MM.1S (cell line): ENCODE results near the gene RNF180.

Experiments used
- DNase-seq: peaks from one replicate; pipeline ENCODE4 v3.0.0-alpha.2; 2015
- H2AFZ ChIP-seq: fragments of 300-600 bp; sonication (generic); 2 replicates; pipeline ENCODE4 v1.6.0; 2016; ENCODE audit warnings: antibody characterized with exemption, low read length
- H3F3A ChIP-seq: fragments of 300-600 bp; sonication (generic); 2 replicates; pipeline ENCODE4 v1.6.1; 2016; ENCODE audit warnings: mild to moderate bottlenecking, antibody characterized with exemption, low read length, moderate library complexity, mixed read lengths; ENCODE audit not compliant: insufficient read depth
- H3K27ac ChIP-seq: fragments of 300-600 bp; sonication (generic); 2 replicates; pipeline ENCODE4 v1.5.1; 2016; ENCODE audit warnings: mild to moderate bottlenecking, low read length
- H3K27me3 ChIP-seq: fragments of 300-600 bp; sonication (generic); replicated peaks from 2 replicates; pipeline ENCODE4 v1.6.0; 2016; ENCODE audit warnings: low read length; ENCODE audit not compliant: insufficient read depth
- H3K36me3 ChIP-seq: fragments of 300-600 bp; sonication (generic); replicated peaks from 2 replicates; pipeline ENCODE4 v1.6.1; 2016; ENCODE audit warnings: mild to moderate bottlenecking, low read length, mixed read lengths; ENCODE audit not compliant: insufficient read depth
- H3K4me1 ChIP-seq: fragments of 300-600 bp; sonication (generic); 2 replicates; pipeline ENCODE4 v1.6.1; 2016; ENCODE audit warnings: low read length, mixed read lengths
- H3K4me2 ChIP-seq: fragments of 300-600 bp; sonication (generic); 2 replicates; pipeline ENCODE4 v1.6.0; 2016; ENCODE audit warnings: low read depth, low read length
- H3K4me3 ChIP-seq: fragments of 300-600 bp; sonication (generic); 2 replicates; pipeline ENCODE4 v1.5.1; 2016; ENCODE audit warnings: low read length, mixed read lengths
- H3K79me2 ChIP-seq: fragments of 300-600 bp; sonication (generic); 2 replicates; pipeline ENCODE4 v1.6.1; 2016; ENCODE audit warnings: mixed run types, low read length, mixed read lengths
- H3K9ac ChIP-seq: fragments of 300-600 bp; sonication (generic); 2 replicates; pipeline ENCODE4 v1.6.1; 2016; ENCODE audit warnings: low read length, mixed read lengths
- H3K9me2 ChIP-seq: fragments of 300-600 bp; sonication (generic); replicated peaks from 2 replicates; pipeline ENCODE4 v1.6.1; 2016; ENCODE audit warnings: mild to moderate bottlenecking, low read length, mixed read lengths; ENCODE audit not compliant: insufficient read depth
- H3K9me3 ChIP-seq: fragments of 300-600 bp; sonication (generic); replicated peaks from 2 replicates; pipeline ENCODE4 v1.6.1; 2016; ENCODE audit warnings: mild to moderate bottlenecking, low read length, mixed read lengths; ENCODE audit not compliant: insufficient read depth
- H4K20me1 ChIP-seq: fragments of 300-600 bp; sonication (generic); 2 replicates; pipeline ENCODE4 v1.6.1; 2016; ENCODE audit warnings: mild to moderate bottlenecking, low read length, moderate library complexity, mixed read lengths; ENCODE audit not compliant: insufficient read depth
- EZH2 ChIP-seq: fragments of 300-600 bp; sonication (generic); optimal IDR thresholded peaks from 2 replicates; pipeline ENCODE3; 2017; ENCODE audit warnings: low read depth, mild to moderate bottlenecking, antibody characterized with exemption, low read length, mixed read lengths
- EZH2phosphoT487 ChIP-seq: fragments of 300-600 bp; sonication (generic); IDR thresholded peaks from 2 replicates; pipeline ENCODE4 v1.6.1; 2018; ENCODE audit warnings: antibody characterized with exemption, low read length
- TF ChIP-seq, protein P1 (sequence below): fragments of 300-600 bp; sonication (generic); IDR thresholded peaks from 2 replicates; pipeline ENCODE4 v1.5.1; 2016; ENCODE audit warnings: antibody characterized with exemption, low read length, mixed read lengths

The RNF180 gene

DNA sequence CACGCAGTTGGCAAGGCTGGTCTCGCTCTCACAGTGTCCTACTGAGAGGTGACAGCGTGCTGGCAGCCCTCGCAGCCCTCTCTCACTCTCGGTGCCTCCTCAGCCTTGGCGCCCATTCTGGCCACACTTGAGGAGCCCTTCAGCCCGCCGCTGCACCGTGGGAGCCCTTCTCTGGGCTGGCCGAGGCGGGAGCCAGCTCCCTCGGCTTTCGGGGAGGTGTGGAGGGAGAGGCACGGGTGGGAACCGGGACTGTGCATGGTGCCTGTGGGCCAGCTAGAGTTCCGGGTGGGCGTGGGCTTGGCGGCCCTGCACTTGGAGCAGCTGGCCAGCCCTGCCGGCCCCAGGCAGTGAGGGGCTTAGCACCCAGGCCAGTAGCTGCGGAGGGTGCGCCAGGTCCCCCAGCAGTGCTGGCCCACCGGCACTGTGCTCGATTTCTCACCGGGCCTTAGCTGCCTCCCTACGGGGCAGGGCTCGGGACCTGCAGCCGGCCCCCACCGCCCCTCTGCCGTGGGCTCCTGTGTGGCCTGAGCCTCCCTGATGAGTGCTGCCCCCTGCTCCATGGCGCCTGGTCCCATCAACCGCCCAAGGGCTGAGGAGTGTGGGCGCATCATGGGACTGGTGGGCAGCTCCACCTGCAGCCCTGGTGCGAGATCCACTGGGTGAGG is 15.7 kb upstream of the RNF180 start:
- TF ChIP-seq EZH2 (no peak), EZH2phosphoT487 (no peak)
- TF ChIP-seq, protein P1, sequence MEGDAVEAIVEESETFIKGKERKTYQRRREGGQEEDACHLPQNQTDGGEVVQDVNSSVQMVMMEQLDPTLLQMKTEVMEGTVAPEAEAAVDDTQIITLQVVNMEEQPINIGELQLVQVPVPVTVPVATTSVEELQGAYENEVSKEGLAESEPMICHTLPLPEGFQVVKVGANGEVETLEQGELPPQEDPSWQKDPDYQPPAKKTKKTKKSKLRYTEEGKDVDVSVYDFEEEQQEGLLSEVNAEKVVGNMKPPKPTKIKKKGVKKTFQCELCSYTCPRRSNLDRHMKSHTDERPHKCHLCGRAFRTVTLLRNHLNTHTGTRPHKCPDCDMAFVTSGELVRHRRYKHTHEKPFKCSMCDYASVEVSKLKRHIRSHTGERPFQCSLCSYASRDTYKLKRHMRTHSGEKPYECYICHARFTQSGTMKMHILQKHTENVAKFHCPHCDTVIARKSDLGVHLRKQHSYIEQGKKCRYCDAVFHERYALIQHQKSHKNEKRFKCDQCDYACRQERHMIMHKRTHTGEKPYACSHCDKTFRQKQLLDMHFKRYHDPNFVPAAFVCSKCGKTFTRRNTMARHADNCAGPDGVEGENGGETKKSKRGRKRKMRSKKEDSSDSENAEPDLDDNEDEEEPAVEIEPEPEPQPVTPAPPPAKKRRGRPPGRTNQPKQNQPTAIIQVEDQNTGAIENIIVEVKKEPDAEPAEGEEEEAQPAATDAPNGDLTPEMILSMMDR = no peak
- no peaks in the 10 kb centered on the region for H3K9me3 ChIP-seq
- no peaks in the 10 kb centered on the region for H3K9me2 ChIP-seq
- DNase-seq = no peak
- no peaks in the 10 kb centered on the region for H3K79me2 ChIP-seq
- no peaks in the 10 kb centered on the region for H3K36me3 ChIP-seq
- no peak overlapping the region for H3K27ac ChIP-seq
- no peak overlapping the region for H3K4me2 ChIP-seq
- no peaks in the 10 kb centered on the region for H3F3A ChIP-seq
- H3K4me3 ChIP-seq = no peak overlapping the region
- no peak overlapping the region for H3K9ac ChIP-seq
- no peaks in the 10 kb centered on the region for H3K4me1 ChIP-seq
- H2AFZ ChIP-seq = no peak overlapping the region
- no peaks in the 10 kb centered on the region for H4K20me1 ChIP-seq
- no peaks in the 10 kb centered on the region for H3K27me3 ChIP-seq

DNA sequence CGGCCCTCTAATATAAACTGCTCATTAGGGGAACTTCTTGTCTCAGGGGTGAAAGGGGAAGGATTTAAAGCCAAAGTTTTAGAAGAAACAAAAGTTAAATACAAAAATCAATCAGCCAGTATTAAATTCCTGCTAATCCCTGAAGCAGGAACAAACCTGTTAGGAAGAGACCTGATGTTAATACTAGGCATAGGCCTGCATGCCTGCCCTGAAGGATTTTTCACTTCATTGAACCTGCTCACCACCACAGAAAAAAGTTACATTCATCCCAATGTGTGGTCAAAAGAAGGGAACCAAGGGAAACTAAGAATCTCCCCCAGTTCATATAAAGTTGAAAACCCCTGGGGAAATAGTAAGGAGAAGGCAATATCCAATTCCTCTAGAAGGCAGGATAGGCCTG is 9.4 kb upstream of the RNF180 start:
- Histone ChIP-seq H3K4me2 (no peak overlapping the region), H2AFZ (no peak overlapping the region), H3K27ac (no peak overlapping the region), H4K20me1 (no peaks in the 10 kb centered on the region), H3K4me1 (no peaks in the 10 kb centered on the region), H3K9me2 (no peaks in the 10 kb centered on the region), H3K4me3 (no peak overlapping the region), H3K27me3 (no peaks in the 10 kb centered on the region), H3K79me2 (no peaks in the 10 kb centered on the region), H3K36me3 (no peaks in the 10 kb centered on the region), H3K9me3 (no peaks in the 10 kb centered on the region), H3F3A (no peaks in the 10 kb centered on the region), H3K9ac (no peak overlapping the region)
- DNase-seq = no peak
- no peak for TF ChIP-seq EZH2
- TF ChIP-seq, protein P1 = no peak
- TF ChIP-seq EZH2phosphoT487 = no peak

DNA sequence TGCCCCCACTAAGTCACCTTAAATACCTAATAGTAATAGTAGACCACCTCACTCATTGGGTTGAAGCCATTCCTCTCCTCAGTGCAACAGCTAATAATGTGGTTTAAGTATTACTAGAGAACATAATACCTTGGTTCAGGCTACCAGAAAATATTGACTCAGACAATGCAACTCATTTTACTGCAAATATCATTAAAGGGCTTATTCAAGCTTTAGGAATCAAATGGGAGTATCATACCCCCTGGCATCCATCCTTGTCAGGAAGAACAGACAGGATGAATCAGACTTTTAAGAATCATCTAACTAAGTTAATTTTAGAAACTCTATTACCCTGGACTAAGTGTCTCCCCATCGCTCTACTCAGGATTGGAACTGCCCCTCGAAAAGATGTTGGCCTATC is 6.8 kb upstream of the RNF180 start:
- no peaks in the 10 kb centered on the region for H3K27me3 ChIP-seq
- no peak overlapping the region for H3K27ac ChIP-seq
- no peaks in the 10 kb centered on the region for H3K9me2 ChIP-seq
- H3K4me2 ChIP-seq = no peak overlapping the region
- H3F3A ChIP-seq = no peaks in the 10 kb centered on the region
- no peak for DNase-seq
- no peak overlapping the region for H3K4me3 ChIP-seq
- TF ChIP-seq, protein P1 = no peak
- no peak for TF ChIP-seq EZH2phosphoT487
- TF ChIP-seq EZH2 = no peak
- no peak overlapping the region for H2AFZ ChIP-seq
- no peaks in the 10 kb centered on the region for H3K36me3 ChIP-seq
- H3K9me3 ChIP-seq = no peaks in the 10 kb centered on the region
- H3K79me2 ChIP-seq = no peaks in the 10 kb centered on the region
- H3K9ac ChIP-seq = no peak overlapping the region
- peaks cover 7% of the 10 kb centered on the region for H3K4me1 ChIP-seq
- no peaks in the 10 kb centered on the region for H4K20me1 ChIP-seq
